ENCODE measurements around the gene CDK15. TPM values are rescaled to one million over a fixed set of nuclear protein-coding genes. Genes with fewer than 3 reads are reported as not detected.
"Not testable (repeated sequence)": the region's sequence is repeated elsewhere in the genome, so short reads cannot be mapped to it uniquely, and the experiment has no call there.

CDK15 gene
- total RNA-seq, 1 donor, result not detected

DNA sequence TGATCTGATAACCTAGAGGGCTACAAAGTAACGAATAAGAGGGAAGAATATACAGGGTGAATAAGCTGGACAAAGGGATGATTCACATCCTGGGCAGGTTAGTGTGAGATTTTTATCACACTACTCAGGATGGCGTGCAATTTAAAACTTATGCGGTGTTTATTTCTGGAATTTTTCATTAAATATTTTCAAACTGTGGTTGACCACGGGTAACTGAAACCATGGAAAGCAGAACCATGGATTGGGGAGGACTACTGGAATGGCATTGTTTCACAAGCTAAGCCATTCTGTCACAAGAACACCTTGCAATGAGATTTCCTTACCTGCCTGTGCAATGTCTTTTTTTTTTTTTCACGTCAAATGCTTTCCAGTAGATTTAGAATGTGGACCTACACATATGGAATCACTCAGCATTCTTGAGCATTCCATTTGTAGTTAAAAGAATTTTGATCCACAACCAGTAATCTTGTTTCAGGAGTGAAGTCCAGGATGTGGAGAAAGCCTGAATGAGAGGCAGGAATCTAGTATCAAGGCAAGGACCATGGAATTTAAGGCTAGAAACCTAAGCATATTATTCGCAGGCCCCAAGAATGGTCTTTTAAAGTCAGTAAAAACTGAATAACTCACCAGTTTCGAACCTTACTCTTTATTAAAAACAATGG is 8.0 kb upstream of the CDK15 start:
- peaks cover 6% of the 10 kb centered on the region for H3K27me3 ChIP-seq (ENCODE audit: insufficient read depth, low read length)
- H3K9me3 ChIP-seq (ENCODE audit: low read depth, low read length), result no peaks in the 10 kb centered on the region
- H3K4me1 ChIP-seq (ENCODE audit: insufficient read depth, low read length), result no peaks in the 10 kb centered on the region
- no peak overlapping the region for H3K4me3 ChIP-seq (ENCODE audit: low read length)

- H3K4me3 ChIP-seq (ENCODE audit: low read length); H3K27me3 ChIP-seq (ENCODE audit: insufficient read depth, low read length); H3K4me1 ChIP-seq (ENCODE audit: insufficient read depth, low read length); H3K9me3 ChIP-seq (ENCODE audit: low read depth, low read length): not testable (repeated sequence)
These were observed 7.4 kb upstream of the CDK15 start for GRCh38 chr2:201798914-201799285.

GRCh38 chr2:201807452-201807999 is 1.2 kb downstream of the CDK15 start:
- peaks cover 3% of the 10 kb centered on the region for H3K27me3 ChIP-seq (ENCODE audit: insufficient read depth, low read length)
- no peak overlapping the region for H3K4me3 ChIP-seq (ENCODE audit: low read length)
- no peaks in the 10 kb centered on the region for H3K4me1 ChIP-seq (ENCODE audit: insufficient read depth, low read length)
- H3K9me3 ChIP-seq (ENCODE audit: low read depth, low read length), result no peaks in the 10 kb centered on the region

DNA sequence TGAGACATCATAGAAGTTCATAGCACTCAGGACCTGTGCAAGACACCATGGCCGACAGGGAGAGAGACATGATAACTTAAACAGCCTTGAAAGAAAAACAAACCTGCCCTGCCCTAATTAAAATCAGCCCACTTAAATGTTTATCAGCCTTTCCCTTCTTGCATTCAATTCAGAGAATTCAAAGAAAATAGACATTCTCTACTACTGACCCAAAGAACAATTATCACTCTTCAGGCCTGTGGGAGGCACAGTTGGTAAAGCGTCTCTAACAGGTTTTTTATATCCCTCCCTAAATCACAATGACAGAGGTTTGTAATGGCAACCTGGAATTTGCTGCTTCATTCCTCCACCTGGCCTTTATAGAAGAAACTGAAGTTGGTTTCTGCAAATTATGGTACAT is 1.7 kb downstream of the CDK15 start:
- no peaks in the 10 kb centered on the region for H3K4me1 ChIP-seq (ENCODE audit: insufficient read depth, low read length)
- peaks cover 3% of the 10 kb centered on the region for H3K27me3 ChIP-seq (ENCODE audit: insufficient read depth, low read length)
- no peak overlapping the region for H3K4me3 ChIP-seq (ENCODE audit: low read length)
- H3K9me3 ChIP-seq (ENCODE audit: low read depth, low read length), result no peaks in the 10 kb centered on the region

DNA sequence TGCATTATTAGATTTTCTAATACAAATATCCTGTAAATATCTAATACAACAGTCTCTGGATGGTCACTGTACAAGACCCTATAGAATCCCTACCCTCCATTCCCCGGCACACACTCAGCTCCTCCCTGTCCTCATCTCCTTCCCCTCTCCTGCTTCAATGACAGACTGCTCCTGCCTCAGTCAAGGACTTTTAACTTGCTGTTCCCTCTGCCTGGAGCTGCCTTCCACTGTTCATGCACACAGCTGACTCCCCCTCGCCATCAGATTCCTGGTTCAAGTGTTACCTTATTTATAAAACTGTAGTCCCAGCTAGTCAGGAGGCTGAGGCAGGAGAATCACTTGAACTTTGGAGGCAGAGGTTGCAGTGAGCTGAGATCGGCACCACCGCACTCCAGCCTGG is 3.3 kb downstream of the CDK15 start:
- Histone ChIP-seq H3K4me1 (ENCODE audit: insufficient read depth, low read length) (no peaks in the 10 kb centered on the region), H3K9me3 (ENCODE audit: low read depth, low read length) (no peaks in the 10 kb centered on the region), H3K27me3 (ENCODE audit: insufficient read depth, low read length) (no peaks in the 10 kb centered on the region), H3K4me3 (ENCODE audit: low read length) (no peak overlapping the region)

DNA sequence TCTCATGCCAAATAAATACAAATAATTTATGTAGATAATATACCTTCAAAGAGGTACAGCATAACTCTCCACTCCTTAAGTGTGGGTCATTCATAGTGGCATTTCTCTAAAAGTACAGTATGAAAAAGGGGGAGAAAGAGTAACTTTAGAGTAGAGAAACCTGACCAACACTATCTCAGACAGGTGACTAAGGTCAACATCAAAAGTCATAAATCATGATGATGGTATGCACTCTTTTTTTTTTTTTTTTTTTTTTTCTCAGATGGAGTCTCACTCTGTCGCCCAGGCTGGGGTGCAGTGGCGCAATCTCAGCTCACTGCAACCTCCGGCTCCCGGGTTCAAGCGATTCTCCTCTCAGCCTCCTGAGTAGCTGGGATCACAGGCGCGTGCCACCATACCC is 4.3 kb downstream of the CDK15 start:
- H3K4me3 ChIP-seq (ENCODE audit: low read length); H3K9me3 ChIP-seq (ENCODE audit: low read depth, low read length); H3K4me1 ChIP-seq (ENCODE audit: insufficient read depth, low read length); H3K27me3 ChIP-seq (ENCODE audit: insufficient read depth, low read length): not testable (repeated sequence)

DNA sequence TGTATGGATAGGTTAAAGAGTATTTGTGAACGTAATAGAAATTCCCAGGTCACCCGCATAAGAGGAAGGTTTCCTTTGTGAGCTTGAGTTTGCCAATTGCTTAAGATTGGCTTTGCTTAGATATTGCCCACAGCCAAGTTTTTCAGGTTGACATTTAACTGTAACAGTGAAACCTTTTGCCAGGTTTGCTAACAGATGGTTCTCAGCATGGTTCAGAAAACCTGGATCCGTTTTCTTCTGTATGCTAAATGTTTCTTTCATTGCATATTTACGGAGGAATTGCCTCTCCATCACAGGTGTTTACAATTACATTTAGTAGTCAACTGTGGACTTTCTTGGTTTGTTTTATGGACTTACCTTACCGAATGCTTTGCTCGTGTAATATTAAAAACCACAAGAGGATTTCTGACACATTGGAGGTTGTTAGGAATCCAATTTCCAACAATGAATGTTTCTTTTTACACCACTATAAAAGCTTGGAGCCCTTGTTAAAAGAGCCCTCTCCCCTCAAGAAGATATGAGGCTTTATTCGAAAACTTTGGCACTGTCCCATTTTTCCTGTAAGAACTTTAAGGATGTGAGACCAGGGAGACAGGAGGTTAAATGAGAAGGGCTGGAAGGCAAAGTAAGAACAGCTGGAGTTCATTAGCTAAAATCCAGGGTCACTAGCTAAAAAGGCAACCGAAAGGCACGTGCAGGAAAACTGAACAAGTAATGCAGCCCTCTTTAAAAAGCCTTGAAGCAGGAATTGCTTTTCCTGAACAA is 7.8 kb downstream of the CDK15 start:
- Histone ChIP-seq H3K4me1 (ENCODE audit: insufficient read depth, low read length) (no peaks in the 10 kb centered on the region), H3K27me3 (ENCODE audit: insufficient read depth, low read length) (no peaks in the 10 kb centered on the region), H3K9me3 (ENCODE audit: low read depth, low read length) (no peaks in the 10 kb centered on the region), H3K4me3 (ENCODE audit: low read length) (no peak overlapping the region)

DNA sequence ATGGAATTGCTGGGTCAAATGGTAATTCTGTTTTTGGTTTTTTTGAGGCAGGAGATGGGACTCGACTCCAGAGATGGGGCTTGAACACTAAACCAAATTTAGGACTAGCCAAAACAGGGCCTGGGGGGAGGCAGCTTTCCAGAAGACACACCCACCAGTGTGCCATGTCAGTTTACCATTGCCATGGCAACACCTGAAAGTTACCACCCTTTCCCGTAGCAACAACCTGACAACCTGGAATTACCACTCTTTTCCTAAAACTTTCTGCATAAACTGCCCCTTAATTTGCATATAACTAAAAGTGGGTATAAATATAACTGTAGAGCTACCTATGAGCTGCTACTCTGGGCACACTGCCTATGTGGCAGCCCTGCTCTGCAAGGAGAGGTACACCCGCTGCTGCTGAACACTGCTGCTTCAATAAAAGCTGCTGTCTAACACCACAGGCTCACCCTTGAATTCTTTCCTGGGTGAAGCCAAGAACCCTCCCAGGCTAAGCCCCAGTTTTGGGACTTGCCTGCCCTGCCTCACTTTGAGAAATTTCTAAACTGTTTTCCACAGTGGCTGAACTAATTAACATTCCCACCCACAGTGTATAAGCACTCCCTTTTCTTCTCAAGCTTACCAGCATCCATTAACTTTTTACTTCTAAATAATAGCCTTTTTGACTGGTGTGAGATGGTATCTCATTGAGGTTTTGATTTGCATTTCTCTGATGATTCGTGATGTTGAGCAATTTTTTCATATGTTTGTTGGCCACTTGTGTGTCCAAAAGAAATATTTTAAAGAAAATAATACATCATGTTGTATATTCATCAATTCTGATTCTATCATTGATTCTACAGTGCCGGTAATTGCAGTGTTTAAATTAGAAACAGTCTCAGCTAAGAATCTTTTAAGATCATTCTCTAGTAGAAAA is 10.6 kb downstream of the CDK15 start:
- Histone ChIP-seq H3K27me3 (ENCODE audit: insufficient read depth, low read length) (no peaks in the 10 kb centered on the region), H3K4me1 (ENCODE audit: insufficient read depth, low read length) (no peaks in the 10 kb centered on the region), H3K4me3 (ENCODE audit: low read length) (no peak overlapping the region), H3K9me3 (ENCODE audit: low read depth, low read length) (no peaks in the 10 kb centered on the region)

- H3K27me3 ChIP-seq (ENCODE audit: insufficient read depth, low read length), result no peaks in the 10 kb centered on the region
- no peaks in the 10 kb centered on the region for H3K9me3 ChIP-seq (ENCODE audit: low read depth, low read length)
- no peak overlapping the region for H3K4me3 ChIP-seq (ENCODE audit: low read length)
- no peaks in the 10 kb centered on the region for H3K4me1 ChIP-seq (ENCODE audit: insufficient read depth, low read length)
These were observed 14.2 kb downstream of the CDK15 start for GRCh38 chr2:201820383-201821007.

DNA sequence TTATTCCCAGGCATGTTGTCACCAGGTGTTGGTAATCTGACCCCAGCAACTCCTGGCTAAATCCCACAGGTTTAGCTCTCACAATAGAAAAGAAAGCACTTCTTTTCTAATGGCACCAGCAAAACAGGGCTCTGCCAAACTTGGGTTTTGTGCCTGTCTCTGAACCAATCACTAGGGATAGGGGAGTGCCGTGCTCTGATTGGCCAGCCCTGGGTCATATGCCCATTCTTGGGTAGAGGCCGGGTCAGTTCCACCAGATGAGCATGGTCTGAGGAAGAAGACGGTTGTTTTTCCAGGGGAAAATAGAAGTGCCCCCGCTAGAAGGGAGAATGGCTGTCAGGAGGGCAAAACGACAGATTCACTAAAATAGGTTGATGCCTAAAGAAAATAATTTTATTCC is 14.7 kb downstream of the CDK15 start:
- H3K4me3 ChIP-seq (ENCODE audit: low read length), result no peak overlapping the region
- no peaks in the 10 kb centered on the region for H3K9me3 ChIP-seq (ENCODE audit: low read depth, low read length)
- H3K4me1 ChIP-seq (ENCODE audit: insufficient read depth, low read length), result no peaks in the 10 kb centered on the region
- H3K27me3 ChIP-seq (ENCODE audit: insufficient read depth, low read length), result no peaks in the 10 kb centered on the region

DNA sequence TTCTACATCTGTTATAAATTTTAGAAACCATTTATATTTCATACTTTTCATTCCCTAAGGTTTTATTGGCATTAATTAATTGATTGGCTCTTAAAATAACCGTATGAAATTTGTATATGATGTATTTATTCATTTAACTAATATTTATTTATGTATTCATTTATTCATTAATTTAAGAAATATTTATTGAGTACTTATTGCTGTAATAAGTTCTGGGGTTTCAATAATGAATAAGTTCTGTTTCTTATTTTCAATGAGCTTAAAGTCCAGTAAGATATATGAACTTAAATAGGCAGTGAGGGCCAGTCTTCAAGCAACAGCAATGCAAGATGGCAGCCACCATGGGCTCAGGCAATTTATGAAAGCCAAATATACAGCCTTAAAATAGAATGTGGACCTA is 17.9 kb downstream of the CDK15 start:
- Histone ChIP-seq H3K4me1 (ENCODE audit: insufficient read depth, low read length) (no peaks in the 10 kb centered on the region), H3K9me3 (ENCODE audit: low read depth, low read length) (no peaks in the 10 kb centered on the region), H3K4me3 (ENCODE audit: low read length) (no peak overlapping the region), H3K27me3 (ENCODE audit: insufficient read depth, low read length) (no peaks in the 10 kb centered on the region)

DNA sequence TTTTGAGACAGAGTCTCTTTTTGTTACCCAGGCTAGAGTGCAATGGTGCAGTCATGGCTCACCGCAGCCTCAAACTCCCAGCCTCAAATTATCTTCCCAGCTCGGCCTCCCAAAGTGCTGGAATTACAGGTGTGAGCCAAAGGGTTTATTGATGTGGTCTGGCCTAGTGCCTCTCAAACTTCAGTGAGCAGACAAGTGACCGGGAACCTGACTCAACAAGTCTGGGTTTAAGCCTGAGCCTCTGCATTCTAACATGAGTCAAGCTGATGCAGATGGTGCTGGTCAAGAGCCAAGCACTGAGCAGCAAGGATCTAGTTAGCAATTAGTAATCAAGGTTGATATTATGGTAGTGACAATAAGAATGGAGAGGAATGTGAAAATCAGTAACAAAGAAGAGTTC is 21.3 kb downstream of the CDK15 start:
- Histone ChIP-seq H3K4me1 (ENCODE audit: insufficient read depth, low read length) (no peaks in the 10 kb centered on the region), H3K4me3 (ENCODE audit: low read length) (no peak overlapping the region), H3K9me3 (ENCODE audit: low read depth, low read length) (no peaks in the 10 kb centered on the region), H3K27me3 (ENCODE audit: insufficient read depth, low read length) (no peaks in the 10 kb centered on the region)

DNA sequence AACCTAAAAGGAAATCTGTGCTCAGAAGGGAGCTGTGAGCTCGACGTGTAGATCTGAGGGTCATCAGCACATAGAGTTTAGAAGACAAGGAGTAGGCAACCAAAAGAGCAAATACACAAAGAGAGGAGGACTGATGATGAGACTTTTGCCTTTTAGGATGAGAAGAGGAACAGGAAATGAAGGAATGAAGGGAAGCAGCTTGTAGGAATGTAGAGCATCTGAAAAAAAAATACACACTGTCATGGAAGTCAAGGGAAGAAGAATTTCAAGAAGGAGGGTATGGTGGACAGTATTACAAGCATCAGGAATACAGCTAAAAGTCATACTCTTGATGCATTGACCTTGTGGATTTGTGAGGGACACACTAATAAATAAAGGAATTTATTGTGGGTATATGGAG is 21.9 kb downstream of the CDK15 start:
- H3K9me3 ChIP-seq (ENCODE audit: low read depth, low read length), result no peaks in the 10 kb centered on the region
- H3K4me1 ChIP-seq (ENCODE audit: insufficient read depth, low read length), result no peaks in the 10 kb centered on the region
- H3K4me3 ChIP-seq (ENCODE audit: low read length), result no peak overlapping the region
- H3K27me3 ChIP-seq (ENCODE audit: insufficient read depth, low read length), result no peaks in the 10 kb centered on the region

DNA sequence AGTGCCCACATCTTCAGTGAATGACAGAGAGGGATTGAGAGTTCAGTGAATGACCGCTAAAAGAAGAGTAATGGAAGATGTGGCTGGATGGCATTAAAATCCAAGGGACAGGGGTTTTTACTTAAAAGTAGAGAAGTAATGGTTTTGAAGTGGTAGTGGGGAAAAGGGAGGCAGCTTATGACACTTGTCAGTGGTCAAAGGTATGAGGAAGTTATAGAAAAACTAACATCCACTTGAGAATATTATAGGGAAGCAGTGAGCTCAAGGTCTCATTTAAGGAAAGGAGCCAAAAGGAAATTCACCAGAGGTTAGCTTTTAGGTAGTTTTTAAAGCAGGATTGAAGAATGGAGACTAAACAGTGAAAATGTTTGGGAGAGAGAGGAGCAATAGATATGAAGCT is 24.3 kb downstream of the CDK15 start:
- no peak overlapping the region for H3K4me3 ChIP-seq (ENCODE audit: low read length)
- H3K4me1 ChIP-seq (ENCODE audit: insufficient read depth, low read length), result no peaks in the 10 kb centered on the region
- no peaks in the 10 kb centered on the region for H3K27me3 ChIP-seq (ENCODE audit: insufficient read depth, low read length)

GRCh38 chr2:201831469-201831868 is 25.1 kb downstream of the CDK15 start:
- no peaks in the 10 kb centered on the region for H3K9me3 ChIP-seq (ENCODE audit: low read depth, low read length)
- H3K4me3 ChIP-seq (ENCODE audit: low read length), result no peak overlapping the region
- H3K27me3 ChIP-seq (ENCODE audit: insufficient read depth, low read length), result peaks cover 2% of the 10 kb centered on the region
- no peaks in the 10 kb centered on the region for H3K4me1 ChIP-seq (ENCODE audit: insufficient read depth, low read length)

More for the DNA sequence above, 24.3 kb downstream of the CDK15 start:
- no peaks in the 10 kb centered on the region for H3K9me3 ChIP-seq (ENCODE audit: low read depth, low read length)

Data from mononuclear cell (primary cell).